ENCODE data around the gene AGTPBP1.

DNA sequence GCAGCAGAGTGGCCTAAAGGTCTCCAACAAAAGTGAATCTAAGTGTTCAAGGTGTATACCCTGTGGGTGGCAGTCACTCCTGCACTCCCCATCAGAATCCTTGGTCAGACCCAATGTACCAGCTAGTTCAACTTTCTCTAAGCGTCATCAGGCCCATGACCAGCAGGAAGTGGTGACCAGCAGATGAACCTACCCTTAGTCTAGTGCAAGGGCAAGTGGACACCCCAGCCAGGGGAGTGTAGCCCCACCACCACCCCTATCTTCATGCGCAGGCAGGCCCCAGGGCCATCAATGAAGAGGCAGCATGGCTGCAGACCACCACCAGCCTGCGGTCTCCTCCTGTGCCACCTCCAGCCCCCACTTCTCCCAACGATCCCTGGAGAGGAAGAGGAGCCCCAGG lies 213.1 kb downstream of the AGTPBP1 start:
- TF ChIP-seq SUZ12 (IDR thresholded peaks at IDR 0.05; ENCODE audit: extremely low read depth, insufficient read depth, insufficient read length) = no peak
- no peak for TF ChIP-seq ZNF274 (IDR thresholded peaks at IDR 0.05; ENCODE audit: low read depth, low read length)
- no peak for TF ChIP-seq YY1 (IDR thresholded peaks at IDR 0.05; ENCODE audit: insufficient read depth, insufficient read length)
